Rectal smooth muscle tissue (tissue), 1 donor: Measurements from ENCODE around the gene ARHGEF4.

Experiments
- H3K27ac ChIP-seq: one replicate; pipeline ENCODE4 v1.7.0; 2013; ENCODE audit warnings: low read depth, low read length, inconsistent platforms
- H3K27me3 ChIP-seq: one replicate; pipeline ENCODE4 v1.7.0; 2013; ENCODE audit warnings: low read length; ENCODE audit not compliant: control insufficient read depth, insufficient read depth
- H3K36me3 ChIP-seq: one replicate; pipeline ENCODE4 v1.7.0; 2013; ENCODE audit warnings: low read length; ENCODE audit not compliant: control insufficient read depth, insufficient read depth
- H3K4me1 ChIP-seq: one replicate; pipeline ENCODE4 v1.7.0; 2013; ENCODE audit warnings: low read length; ENCODE audit not compliant: control insufficient read depth, insufficient read depth
- H3K4me3 ChIP-seq: one replicate; pipeline ENCODE4 v1.7.0; 2013; ENCODE audit warnings: low read length
- H3K9ac ChIP-seq: one replicate; pipeline ENCODE4 v1.7.0; 2013; ENCODE audit warnings: low read length

The ARHGEF4 gene

DNA sequence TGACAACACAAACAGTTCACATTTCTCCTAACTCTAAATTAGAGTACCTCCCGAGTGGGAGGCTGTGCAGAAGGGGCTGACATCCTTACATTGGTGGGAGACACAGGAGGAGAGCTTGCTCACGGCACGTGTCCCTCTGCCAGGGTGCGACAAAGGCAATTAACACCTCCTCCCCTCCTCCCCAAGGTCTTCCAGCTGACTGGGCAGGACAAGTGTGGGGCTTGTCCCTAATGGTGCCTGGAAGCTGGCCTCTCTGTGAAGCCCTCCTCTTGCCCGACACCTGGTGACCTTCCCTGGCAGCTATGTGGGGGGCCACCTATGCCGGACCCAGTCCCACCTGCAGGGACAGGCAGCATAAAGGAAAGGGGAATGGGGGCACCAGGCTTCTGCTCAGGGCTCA, 199.6 kb downstream of the ARHGEF4 start:
- no peaks in the 10 kb centered on the region for H3K36me3 ChIP-seq
- H3K27ac ChIP-seq: peak overlapping the region; percentile 14
- H3K4me1 ChIP-seq: peaks cover 1% of the 10 kb centered on the region
- no peak overlapping the region for H3K9ac ChIP-seq
- H3K27me3 ChIP-seq: peaks cover 11% of the 10 kb centered on the region
- no peak overlapping the region for H3K4me3 ChIP-seq

DNA sequence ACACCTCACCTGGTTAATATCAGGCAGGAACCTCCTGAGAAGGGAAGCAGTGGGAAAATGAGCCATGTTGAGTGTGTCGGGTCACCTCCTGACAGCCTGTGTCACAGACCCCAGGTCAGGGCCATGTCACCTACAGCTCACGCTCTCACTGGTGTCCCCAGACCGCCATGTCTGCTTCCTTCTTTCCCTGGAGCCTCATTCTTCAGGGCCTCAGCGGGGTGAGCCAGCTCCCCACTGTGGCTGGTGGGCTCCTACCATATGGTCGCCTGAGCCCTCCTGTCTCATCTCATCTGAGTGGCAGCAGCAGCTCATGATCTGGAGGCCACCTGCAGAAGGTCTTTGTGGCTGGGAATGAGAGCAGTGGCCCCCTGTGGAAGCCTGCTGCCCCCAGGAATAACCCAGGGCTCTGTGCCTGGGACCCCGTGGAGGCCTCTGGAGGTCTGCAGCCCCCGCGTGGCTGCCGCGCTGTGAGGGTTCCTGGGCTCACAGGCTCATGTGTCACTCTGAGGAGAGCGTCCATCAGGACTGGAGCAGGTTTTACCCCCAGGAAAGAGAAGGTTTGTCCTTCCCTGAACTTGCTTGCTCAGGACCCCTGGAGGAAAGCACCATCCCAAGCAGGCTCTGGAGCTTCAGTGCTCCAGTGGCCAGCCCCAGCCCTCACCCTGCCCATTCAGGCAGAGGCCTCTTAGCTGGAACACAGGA, 200.1 kb downstream of the ARHGEF4 start:
- Histone ChIP-seq H3K4me1 (peaks cover 3% of the 10 kb centered on the region), H3K27me3 (peaks cover 11% of the 10 kb centered on the region), H3K36me3 (no peaks in the 10 kb centered on the region), H3K27ac (no peak overlapping the region), H3K9ac (no peak overlapping the region), H3K4me3 (no peak overlapping the region)

DNA sequence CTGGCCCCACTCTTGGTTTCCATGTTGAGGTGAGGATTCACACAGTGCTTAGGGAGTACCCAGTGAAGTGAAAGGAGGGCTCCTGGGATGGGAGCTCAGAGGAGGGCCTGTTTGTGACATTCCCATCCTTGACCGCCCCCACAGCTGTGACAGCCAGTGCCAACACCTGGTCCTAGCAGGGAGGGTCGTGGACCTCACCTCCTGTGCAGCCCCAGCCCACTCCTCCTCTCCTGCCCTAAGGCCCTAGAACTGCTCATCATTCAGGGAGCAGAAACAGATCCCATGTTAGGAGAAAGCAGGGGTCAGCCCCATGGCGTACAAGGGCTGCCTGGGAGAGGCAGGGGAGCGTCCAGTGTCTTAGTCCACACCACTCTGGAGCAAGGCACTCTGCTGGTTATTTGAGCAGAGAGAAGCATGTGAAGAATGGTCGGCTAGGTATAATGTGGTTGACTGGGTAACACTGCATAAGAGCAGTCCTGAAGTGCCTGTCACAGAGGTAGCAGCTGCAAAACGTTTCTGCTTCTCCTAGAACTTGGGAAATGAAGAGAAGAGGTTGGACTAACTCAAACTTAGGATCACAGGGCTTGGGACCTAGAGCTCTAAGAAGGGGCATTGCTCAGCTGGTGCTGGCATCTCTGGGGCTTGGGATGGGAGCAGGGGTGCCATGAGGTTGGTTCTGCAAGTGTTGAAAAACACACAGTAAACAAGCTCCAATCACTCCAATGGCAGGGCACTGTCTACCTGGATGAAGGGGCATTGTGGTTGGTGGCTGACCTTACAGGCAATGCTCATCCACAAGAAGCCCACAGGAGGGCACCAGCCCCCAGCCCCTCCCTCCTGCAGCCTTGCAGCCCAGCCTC, 200.9 kb downstream of the ARHGEF4 start:
- no peaks in the 10 kb centered on the region for H3K36me3 ChIP-seq
- peaks cover 3% of the 10 kb centered on the region for H3K4me1 ChIP-seq
- H3K4me3 ChIP-seq: no peak overlapping the region
- no peak overlapping the region for H3K9ac ChIP-seq
- H3K27me3 ChIP-seq: peaks cover 11% of the 10 kb centered on the region
- no peak overlapping the region for H3K27ac ChIP-seq

DNA sequence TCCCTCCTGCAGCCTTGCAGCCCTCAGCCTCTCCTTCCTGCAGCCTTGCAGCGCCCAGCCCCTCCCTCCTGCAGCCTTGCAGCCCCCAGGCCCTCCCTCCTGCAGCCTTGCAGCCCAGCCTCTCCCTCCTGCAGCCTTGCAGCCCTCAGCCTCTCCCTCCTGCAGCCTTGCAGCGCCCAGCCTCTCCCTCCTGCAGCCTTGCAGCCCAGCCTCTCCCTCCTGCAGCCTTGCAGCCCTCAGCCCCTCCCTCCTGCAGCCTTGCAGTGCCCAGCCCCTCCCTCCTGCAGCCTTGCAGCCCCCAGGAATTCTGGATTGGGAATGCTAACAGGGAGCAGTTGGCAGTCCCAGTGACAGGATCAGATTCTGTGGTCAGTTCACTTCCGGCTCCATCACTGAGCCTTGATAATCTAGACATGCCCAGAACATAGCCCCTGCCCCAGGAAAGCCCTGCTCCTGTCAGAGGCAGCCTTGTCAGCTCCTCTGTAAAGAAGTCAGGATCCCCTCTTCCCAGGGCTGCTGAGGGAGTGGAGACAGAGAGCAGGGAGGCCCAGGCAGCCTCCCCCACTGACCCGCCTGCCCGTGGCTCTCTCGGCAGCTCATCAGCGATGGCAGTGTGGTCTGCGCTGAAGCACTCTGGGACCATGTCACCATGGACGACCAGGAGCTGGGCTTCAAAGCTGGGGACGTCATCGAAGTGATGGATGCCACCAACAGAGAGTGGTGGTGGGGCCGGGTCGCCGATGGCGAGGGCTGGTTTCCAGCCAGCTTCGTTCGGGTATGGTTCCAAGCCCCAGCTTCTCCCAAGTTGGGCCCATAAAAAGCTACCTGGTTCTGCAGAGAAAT, 201.8 kb downstream of the ARHGEF4 start:
- Histone ChIP-seq H3K9ac (no peak overlapping the region), H3K36me3 (no peaks in the 10 kb centered on the region), H3K4me1 (peaks cover 3% of the 10 kb centered on the region), H3K27ac (no peak overlapping the region), H3K4me3 (no peak overlapping the region), H3K27me3 (peaks cover 7% of the 10 kb centered on the region)

DNA sequence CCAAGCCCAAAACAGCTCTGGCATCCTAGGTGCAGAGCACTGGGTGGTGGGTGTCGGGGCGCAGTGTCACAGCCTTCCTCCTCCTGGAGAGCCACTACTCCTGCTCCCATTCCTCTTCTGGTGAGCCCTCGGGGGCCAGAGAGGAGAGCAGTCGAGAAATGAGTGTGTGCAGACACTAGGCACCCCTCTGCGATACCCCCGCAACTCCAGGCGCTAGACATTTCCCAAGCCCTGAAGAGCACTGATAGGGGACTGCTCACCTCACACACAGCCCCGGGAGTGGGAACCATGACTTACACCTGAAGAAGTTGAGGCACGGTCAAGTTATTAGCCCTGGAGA, 202.4 kb downstream of the ARHGEF4 start:
- H3K27ac ChIP-seq: no peak overlapping the region
- H3K4me1 ChIP-seq: peaks cover 3% of the 10 kb centered on the region
- H3K27me3 ChIP-seq: peaks cover 7% of the 10 kb centered on the region
- no peak overlapping the region for H3K4me3 ChIP-seq
- no peaks in the 10 kb centered on the region for H3K36me3 ChIP-seq
- no peak overlapping the region for H3K9ac ChIP-seq

DNA sequence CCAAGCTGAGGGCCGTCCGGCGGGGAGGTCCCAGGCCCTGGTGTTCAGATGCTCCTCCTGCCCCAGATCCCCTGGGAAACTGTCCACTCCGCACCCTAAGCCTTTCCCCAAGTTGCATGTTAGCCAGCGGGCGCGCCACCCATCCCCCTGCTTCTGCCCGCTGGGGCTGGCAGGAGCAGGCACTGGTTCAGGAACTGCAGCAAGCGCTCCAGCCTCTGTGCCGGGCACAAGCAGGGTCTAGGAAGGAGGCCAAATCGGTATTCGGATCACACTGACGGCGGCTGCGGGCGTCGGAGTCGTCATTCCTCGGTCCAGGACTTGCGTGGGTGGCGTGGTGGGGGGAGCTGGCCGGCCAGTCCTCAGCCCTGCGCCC, 202.8 kb downstream of the ARHGEF4 start:
- peaks cover 3% of the 10 kb centered on the region for H3K4me1 ChIP-seq
- peaks cover 7% of the 10 kb centered on the region for H3K27me3 ChIP-seq
- H3K36me3 ChIP-seq: no peaks in the 10 kb centered on the region
- H3K9ac ChIP-seq: no peak overlapping the region
- H3K4me3 ChIP-seq: no peak overlapping the region
- no peak overlapping the region for H3K27ac ChIP-seq

DNA sequence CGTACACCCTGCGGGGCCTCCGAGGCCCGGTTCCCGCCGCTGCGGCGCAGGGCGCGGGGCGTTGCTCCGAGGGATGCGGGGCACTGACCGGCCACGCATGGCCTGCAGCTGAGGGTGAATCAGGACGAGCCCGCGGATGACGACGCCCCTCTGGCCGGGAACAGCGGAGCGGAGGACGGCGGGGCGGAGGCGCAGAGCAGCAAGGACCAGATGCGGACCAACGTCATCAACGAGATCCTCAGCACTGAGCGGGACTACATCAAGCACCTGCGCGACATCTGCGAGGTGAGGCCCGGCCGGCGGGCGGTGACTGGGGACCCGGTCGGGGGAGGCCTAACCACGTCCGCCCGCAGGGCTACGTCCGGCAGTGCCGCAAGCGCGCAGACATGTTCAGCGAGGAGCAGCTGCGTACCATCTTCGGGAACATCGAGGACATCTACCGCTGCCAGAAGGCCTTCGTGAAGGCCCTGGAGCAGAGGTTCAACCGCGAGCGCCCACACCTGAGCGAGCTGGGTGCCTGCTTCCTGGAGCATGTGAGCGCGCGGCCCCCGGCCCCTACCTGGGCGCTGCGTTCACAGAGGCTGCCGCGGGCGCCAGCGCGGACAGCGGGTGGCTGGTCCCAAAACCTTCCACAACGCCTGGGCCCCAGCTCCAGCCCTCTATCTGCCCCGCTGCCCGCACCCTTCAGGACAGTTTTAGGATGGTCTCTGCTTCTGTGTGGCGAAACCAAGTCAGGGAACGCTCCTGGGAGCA, 203.4 kb downstream of the ARHGEF4 start:
- no peak overlapping the region for H3K27ac ChIP-seq
- no peak overlapping the region for H3K9ac ChIP-seq
- H3K4me3 ChIP-seq: peak overlapping the region; percentile 19
- H3K4me1 ChIP-seq: peaks cover 3% of the 10 kb centered on the region
- peaks cover 7% of the 10 kb centered on the region for H3K27me3 ChIP-seq
- no peaks in the 10 kb centered on the region for H3K36me3 ChIP-seq

DNA sequence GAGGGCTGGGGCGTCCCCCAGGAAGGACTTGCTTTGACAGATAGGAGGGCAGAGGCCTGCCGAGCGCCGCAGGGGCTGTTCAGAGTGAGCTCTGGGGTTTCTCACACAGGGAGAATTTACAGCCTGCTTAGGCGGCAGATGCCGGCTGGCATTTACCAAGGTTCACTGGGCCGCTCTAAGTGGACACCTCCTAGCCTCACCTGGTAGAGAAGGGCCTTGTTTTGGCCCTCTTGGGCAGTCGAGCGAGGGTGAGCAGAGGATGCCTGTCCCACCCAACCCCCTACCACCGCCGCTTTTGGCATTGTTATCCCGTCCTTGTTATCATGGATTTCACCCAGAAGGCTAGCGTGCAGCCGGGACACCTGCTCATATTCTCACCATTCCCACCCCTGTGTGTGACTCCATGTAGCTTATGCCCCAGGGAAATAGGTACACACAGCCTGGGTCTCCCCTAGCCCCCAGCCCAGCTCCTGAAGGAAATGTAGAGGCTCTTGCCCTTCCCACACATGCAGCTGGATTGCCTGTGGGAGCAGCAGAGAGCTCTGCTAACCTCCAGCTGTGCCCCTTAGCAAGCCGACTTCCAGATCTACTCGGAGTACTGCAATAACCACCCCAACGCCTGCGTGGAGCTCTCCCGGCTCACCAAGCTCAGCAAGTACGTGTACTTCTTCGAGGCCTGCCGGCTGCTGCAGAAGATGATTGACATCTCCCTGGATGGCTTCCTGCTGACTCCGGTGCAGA, 204.1 kb downstream of the ARHGEF4 start:
- H3K27me3 ChIP-seq: peaks cover 7% of the 10 kb centered on the region
- H3K4me1 ChIP-seq: peaks cover 3% of the 10 kb centered on the region
- no peaks in the 10 kb centered on the region for H3K36me3 ChIP-seq
- no peak overlapping the region for H3K4me3 ChIP-seq
- H3K27ac ChIP-seq: no peak overlapping the region
- H3K9ac ChIP-seq: no peak overlapping the region

DNA sequence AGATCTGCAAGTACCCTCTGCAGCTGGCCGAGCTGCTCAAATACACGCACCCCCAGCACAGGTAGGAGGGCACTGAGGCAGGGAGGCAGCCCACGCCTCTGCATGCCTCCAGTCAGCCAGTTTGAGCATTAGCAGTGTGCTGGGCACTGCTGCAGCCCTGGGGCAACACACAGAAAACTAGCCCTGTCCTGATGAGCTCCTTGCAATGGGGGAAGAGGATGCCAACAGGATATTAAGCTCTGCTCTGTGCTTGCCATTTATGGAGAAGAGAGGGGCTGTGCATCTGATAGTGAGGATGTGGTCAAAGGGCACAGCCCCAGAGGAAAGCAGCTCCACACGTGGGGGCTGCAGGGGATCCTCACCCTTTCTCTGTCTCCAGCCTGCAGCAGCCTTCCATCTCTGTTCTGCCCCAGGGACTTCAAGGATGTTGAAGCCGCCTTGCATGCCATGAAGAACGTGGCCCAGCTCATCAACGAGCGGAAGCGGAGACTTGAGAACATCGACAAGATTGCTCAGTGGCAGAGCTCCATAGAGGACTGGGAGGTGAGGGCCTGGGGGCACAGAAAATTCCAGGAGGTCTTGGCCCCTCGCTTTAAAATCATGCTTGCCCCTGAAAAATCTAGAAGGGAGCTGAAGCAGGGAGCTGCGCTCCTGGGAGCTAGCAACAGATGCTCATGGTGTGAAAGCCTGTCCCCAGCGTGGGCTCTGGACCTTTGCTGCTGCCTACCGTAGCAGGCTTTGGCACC, 204.9 kb downstream of the ARHGEF4 start:
- no peak overlapping the region for H3K9ac ChIP-seq
- no peak overlapping the region for H3K4me3 ChIP-seq
- peaks cover 4% of the 10 kb centered on the region for H3K36me3 ChIP-seq
- H3K4me1 ChIP-seq: peaks cover 3% of the 10 kb centered on the region
- H3K27me3 ChIP-seq: peaks cover 4% of the 10 kb centered on the region
- H3K27ac ChIP-seq: no peak overlapping the region

DNA sequence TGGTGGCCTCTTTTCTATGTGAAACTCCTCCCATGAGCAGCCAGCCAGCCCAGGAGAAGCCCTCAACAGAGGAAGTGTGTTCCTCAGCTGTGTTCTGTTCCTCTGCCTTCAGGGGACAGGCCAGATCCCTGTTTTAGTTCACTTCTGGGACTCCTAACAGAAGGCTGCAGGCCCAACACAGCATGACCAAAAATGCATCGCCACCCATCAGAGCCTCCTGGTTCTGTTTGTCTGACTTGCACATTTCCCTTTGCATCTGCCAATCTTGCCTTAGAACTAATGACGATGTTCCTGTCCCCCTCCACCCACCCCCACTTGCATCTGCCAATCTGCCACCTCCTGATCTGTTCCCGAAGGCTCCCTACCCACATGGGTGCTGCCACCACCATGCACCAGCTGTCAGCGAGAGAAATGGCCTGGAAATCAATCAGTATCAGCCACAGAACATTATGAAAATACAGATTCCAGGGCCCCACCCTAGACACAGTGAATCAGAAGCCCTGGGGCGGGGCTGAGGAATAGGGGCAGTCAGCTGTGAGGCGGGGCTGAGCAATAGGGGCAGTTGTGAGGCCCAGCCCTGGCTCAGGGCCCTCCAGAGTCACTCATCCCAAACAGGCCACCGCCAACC, 205.5 kb downstream of the ARHGEF4 start:
- Histone ChIP-seq H3K36me3 (peaks cover 7% of the 10 kb centered on the region), H3K27ac (no peak overlapping the region), H3K4me1 (peaks cover 3% of the 10 kb centered on the region), H3K4me3 (no peak overlapping the region), H3K9ac (no peak overlapping the region), H3K27me3 (peaks cover 4% of the 10 kb centered on the region)
